Measurements from ENCODE around the gene SLC41A1.
"Not testable (repeated sequence)": the region's sequence is repeated elsewhere in the genome, so short reads cannot be mapped to it uniquely, and the experiment has no call there.

The SLC41A1 gene

DNA sequence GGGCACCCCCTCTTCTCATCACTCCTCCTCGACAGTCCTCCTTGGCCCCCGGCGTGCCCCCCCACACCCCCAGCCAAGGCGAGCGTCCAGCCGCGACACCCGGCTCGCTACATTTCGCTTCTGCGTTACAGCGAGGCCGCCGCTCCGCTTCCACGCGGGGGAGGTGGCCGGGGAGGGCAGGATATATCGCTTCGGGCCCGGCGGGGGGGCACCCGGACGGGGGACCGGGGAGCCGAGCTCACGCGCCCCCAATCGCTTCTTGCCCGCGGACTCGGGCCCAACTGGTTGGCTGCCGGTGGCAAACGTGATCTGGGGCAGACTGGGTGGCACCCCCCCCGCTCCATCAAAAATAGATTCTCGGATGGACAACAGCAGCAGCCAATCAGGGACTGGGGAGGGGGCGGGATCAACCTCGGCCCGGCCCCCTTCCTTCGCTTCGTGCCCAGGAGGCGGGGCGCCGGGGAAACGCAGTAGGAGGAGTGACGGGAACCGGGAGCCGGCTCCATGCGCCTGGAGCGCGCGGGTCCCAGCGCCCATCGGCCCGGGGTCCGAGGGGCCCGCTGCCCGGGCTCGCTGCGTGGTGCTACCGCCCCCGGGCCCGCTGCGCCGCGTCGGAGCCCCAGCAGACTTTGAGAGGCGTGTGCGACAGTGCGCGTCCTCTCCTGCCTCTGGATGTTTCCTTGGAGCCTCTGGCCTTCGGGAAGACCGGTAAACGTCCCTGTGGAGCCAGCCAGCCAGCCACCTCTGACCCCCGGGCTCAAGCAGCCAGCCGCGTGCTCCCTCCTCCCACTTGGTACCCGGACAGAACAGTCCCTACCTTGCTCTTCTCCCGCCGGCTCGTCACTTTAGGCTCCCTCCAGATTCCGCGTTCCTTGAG, at the start of gene SLC41A1:
SLC41A1 (minus strand) TSS at position 321 of the 877 bp plus-strand sequence. CDS start 2,757 bp downstream, outside the sequence.
- H3K4me3 ChIP-seq = peak within 1 kb of the TSS; percentile 56 to 97 (median 80)
- peak within 1 kb of the TSS; percentile 64 to 93 (median 86) for H3K27ac ChIP-seq

DNA sequence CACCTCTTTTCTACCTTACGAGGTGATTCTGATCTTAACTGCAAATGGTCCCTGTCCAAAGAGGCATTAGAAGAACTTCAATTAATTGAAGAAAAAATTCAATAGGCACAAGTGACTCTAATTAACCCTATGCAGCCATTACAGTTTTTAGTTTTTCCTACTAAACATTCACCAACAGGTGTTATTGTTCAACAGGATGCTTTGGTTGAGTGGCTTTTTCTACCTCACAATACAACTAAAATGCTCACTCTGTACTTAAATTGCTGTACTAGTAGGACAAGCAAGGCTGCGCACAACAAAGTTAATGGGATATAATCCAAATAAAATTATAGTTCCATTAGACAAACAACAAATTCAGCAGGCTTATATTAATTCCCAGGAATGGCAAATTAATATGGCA, 48.5 kb upstream of the SLC41A1 start:
- H3K4me3 ChIP-seq = no peak overlapping the region
- no peak overlapping the region for H3K27ac ChIP-seq

DNA sequence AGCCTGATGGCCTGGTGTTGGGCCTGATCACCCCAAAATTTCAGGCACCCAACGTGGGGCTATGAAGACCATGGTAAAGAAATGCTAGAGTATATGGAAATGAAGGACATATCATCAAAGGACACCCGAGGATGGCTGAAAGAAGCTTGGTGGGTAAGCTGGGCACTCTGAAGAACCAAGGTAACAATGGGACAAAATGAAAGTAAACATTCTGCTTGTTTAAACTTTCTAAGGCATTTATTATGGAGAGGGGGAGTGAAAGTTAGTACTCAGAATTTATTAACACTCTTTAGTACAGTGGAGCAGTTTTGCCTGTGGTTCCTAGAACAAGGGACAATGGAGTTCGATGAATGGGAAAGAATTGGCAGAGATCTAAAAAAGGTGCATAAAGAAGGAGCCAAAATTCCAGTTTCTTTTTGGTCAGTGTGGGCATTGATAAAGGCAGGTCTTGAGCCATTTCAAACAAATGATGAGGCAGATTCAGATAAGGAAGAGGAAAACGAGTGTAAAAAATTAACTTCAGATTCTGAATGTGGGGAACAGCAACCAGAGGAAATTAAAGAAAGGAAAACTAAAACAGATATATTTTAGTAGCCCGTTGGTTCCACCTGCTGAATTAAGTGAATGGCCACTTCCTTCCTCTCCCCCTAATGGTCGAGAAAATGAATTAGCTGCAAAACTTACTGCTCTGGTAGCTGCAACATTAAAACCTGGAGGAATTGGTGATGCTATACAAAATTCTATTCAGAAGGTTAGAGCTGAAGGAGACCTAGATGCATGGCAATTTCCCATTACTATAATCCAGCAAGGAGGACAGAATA, 45.4 kb upstream of the SLC41A1 start:
- H3K4me3 ChIP-seq = no peak overlapping the region
- H3K27ac ChIP-seq = no peak overlapping the region

DNA sequence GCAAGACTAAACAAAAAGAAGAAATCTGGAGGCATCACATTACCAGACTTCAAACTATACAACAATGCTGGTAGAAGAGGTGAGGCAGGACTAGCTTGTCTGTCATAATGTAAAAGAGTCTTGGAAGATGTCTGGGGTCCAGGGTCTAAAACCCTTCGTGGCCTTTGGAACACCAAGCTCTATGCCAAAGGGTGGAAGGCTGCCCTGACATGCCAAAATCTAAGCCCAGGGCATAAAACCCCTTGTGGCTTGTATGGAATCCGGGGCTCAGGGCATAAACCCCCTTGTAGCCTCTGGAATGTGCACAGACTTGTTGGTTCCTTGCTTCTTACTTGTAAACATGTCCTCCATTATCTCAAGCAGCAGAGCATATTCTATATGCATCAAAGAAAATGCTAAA, 44.5 kb upstream of the SLC41A1 start:
- H3K4me3 ChIP-seq, H3K27ac ChIP-seq: not testable (repeated sequence)

DNA sequence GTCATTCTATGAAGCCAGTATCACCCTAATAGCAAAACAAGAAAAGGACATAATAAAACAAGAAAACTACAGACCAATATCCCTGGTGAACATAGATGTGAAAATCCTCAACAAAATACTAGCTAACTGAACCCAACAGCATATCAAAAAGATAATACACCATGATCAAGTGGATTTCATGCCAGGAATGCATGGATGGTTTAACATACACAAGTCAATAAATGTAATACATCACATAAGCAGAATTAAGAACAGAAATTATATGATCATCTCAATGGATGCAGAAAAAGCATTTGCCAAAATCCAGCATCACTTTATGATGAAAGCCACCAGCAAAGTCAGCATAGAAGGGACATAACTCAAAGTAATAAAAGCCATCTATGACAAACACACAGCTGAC, 43.4 kb upstream of the SLC41A1 start:
- no peak overlapping the region for H3K27ac ChIP-seq
- H3K4me3 ChIP-seq = no peak overlapping the region

DNA sequence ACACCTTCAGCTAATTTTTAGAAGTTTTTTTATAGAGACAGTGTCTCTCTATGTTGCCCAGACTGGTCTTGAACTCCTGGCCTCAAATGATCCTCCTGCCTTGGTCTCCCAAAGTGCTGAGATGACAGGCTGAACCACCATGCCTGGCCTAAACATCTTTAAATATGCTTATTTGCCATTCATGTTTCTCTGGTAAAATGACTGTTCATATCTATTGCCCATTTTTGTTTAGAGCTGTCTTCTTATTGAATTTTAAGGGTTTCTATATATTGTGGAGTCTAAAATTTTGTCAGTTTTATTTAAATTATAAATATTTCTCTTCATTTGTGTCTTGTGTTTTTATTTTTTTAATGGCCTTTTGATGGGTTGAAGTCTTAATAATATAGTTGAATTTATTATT, 40.0 kb upstream of the SLC41A1 start:
- no peak overlapping the region for H3K27ac ChIP-seq
- H3K4me3 ChIP-seq = no peak overlapping the region

DNA sequence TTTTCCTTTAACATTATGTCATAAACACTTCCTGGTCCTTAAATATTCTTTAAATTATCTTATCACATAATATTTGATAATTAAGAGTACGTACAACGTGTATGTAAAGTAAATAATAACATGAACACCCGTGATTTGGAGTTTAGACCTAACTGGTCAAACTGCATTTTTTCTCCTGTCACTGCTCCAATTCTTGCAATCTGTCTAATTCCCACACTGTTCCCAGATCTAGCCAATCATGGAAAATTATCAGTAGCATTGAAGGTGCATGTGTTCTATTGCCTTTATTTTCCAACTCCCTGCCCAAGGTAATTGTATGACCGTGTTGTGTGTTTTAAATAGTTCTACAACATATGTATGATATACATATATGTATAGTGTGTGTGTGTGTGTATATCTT, 39.0 kb upstream of the SLC41A1 start:
- Histone ChIP-seq H3K27ac (no peak overlapping the region), H3K4me3 (no peak overlapping the region)

DNA sequence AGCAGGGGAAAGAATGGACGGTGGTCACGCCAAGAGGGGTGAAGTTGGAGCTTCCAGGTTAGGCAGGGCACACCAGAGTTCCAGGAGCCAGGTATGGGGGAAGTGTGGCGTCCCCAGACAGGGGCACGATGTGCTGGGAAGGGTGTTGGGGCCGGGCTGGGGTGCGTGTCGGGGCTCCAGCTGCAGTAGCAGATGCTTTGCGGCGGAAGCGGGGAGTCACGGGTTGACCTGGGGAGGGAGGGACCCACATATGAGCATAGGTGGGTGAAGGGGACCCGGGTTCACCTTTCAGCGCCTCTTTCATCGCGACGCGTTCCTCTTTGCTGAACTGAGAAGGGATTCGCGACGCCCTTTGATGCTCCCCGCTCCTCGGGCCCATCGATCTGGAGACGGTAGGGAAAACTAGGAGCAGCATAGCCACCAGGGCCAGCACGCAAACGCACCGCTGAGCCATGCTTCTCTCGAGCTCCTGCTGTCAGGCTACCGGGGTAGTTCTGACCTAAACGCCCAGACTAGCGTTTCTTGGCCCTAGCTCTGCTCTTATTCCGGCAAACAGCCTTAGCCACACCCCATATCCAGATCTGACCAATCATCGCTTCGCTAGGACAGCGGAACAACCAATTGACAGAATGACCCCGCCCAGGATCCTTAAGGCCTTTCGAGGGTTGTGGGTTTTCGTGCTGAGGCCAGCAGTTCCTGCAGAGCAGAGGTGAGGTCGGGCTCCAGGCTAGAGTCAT, 36.8 kb upstream of the SLC41A1 start, which contains the start of gene PM20D1:
PM20D1 (minus strand) TSS at position 514 of the 737 bp plus-strand sequence; CDS start at position 454, 60 bp downstream.
- H3K27ac ChIP-seq = peak within 1 kb of the TSS in 5 of 21 experiments; percentile 43 to 71 (median 68)
- peak within 1 kb of the TSS in 6 of 7 experiments; percentile 18 to 38 (median 28) for H3K4me3 ChIP-seq

DNA sequence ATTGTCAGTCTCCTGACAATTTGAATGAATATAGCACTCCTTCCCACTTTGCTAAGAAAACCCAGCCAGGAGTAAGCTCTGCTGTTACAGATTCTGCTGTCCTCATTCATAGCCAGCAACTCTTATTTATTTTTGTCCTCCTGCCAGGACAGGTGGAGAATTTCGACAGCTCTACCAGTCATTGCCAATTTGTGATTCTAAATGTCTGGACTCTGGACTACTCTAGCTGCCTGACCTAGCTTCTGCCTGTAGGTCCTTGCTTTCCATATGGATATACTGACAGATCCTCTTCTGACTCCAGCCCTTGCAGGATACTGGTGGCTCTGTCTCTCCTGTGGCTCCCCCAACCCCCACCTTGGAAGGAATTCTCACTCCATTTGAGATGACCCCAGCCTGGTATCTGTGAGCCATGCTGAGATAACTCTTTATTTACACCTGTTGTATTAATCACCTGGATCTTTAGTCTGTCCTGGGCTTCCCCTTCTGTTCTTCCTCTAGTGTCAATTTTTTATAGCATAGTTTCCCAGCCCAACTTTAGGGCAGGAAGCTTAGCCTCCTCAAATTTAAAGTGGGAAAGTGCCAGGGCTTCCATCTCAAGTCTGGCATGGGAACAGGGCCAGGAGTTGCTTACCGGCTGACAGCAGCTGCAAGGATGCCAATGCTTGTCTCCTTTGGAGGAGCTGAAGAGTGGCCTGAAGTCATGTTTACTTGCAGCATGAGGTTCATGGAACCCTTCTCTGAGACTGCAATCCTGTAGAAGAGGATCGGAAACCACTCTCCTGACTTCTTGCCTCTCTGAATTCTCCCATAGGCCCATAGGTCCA, 30.2 kb upstream of the SLC41A1 start:
- Histone ChIP-seq H3K4me3 (no peak overlapping the region), H3K27ac (no peak overlapping the region)

DNA sequence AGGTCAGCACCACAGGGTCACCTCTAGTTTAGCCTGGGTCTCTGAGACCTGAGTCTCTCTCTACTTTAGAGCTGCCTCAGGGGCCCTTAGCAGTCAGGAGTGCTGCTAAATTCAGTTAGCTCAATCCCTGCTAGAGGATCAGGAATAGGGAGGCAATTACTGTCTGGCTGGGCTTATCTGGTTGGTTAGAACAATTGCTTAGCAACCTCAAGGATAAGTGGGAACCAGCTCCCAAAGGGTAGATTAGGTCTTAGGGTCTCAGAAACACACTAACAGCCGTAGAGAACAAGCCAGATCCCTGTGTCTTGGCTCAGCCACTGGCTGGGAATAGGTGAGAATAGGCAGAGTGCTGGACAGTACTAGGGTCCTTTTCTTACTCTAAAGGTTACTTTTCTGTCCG, 29.2 kb upstream of the SLC41A1 start:
- H3K27ac ChIP-seq = no peak overlapping the region
- H3K4me3 ChIP-seq = no peak overlapping the region

DNA sequence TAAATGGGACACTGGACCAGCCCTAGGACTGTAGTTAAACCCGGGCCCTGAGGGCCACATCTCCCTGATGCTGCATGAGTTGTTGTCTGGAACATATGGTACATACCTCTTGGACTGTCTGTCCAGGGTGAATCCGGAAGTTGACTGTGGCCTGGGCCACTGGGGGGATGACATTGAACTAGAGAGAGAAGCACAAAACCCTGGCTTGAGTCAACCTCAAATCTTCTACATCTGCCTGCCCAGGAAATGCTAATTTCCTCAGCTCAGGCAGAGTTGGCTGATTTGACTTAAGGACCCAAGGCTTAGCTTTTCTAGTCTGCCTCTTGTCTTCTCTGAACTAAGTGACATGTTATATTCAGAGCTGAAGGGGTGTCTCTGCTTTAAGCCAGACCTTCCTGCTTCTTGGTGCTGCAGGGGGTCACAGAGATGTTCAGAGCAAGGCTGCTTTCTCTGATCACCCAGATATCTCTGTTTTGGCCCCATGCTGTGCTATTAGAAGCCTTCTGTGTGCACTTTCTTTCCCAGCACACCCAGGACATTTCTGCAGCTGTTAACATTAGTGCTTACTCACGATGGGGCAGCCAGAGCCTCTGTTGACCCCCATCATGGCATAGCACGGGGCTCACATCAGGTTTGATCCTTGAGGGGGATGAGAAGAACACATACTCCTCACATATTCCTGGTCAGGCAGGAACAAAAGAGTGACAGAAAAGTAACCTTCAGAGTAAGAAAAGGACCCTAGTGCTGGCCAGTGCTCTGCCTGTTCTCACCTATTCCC, 27.3 kb upstream of the SLC41A1 start:
- Histone ChIP-seq H3K4me3 (no peak overlapping the region), H3K27ac (no peak overlapping the region)

DNA sequence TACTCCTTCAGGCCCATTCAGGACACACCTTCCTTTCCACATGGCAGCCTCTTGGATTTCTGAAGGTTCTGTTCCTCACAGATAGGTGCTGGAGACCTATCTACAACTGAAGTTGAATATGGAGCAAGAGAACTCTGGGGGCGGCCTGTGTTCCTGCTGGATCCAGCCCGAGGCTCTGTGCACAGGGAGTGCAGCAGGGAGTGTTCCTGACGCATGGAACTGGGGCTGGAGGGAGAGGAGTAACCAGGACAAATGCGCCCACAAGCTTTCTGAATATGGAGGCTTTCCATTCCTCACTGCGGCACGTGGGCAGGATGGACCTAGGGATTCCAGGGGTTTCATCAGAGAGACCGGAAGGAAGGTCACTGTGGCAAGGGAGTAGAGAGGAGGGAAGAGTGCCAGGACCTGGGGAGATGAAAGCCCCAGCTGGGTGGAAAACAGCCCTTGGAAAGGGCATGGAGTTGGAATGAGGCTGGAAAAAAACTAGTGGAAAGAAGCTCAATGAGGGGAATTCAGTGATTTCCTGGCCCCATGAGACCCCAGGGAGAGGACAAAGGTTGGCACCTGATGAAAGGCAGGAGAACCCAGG, 24.5 kb upstream of the SLC41A1 start:
- Histone ChIP-seq H3K4me3 (no peak overlapping the region), H3K27ac (no peak overlapping the region)

DNA sequence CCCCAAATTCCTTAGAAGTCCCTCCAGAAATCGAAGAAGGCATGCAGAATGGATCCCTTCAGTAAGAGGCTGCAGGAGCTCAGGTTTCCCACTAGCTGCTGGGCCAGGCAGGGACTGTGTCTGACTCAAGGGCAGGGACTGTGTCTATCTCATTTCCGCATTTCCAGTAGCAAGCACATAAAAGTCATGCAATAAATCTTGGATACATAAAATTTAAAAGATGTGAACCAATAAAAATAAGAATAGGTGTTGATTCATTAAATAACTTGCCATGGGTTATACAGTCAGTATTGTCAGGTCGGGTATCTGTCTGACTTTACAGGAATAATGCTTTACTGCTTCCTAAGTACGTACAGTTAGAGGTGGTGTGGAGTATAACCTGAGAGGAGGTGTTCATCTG, 21.8 kb upstream of the SLC41A1 start:
- H3K27ac ChIP-seq = no peak overlapping the region
- H3K4me3 ChIP-seq = no peak overlapping the region

DNA sequence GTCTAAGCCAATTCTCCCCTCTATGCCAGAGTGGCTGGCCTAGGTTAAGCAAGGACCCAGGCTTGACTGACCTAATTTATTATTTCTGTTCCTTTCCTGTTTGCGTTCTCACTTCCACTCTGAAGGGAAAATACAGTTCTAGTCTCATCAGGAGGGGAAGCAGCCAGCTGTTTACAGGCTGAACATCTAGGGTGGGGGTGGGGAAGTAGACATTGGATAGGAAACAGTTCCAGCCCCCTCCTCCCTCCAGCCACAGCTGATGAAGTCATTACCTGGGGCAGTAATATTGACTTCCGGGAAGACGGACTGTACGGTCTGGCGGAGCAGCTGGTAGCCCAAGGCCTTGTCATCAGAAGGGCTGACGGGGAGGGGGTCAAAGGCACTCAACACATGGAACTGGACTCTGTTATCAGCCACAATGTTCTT, 19.3 kb upstream of the SLC41A1 start:
- no peak overlapping the region for H3K4me3 ChIP-seq
- H3K27ac ChIP-seq = peak overlapping the region in 1 of 21 experiments; percentile 18

DNA sequence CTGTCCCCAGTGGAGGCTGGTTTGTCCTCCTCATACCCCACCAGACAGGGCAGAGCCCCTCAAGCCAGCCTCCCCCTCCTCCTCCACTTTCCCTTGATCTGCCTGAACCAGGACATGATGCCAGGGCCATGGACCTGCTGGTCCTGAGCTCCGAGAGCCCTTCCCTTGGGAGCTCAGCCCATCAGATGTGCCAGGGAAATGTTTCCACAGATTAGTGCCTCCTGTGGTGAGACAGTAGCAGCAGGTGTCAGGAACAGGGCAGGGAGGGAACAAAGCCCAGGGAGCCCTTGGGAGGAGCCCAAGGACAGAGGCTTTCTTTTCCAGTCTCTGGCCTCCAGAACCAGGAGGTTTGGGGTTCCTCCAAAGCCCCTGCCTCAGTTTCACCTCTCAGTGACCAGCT, 14.6 kb upstream of the SLC41A1 start:
- no peak overlapping the region for H3K27ac ChIP-seq
- no peak overlapping the region for H3K4me3 ChIP-seq

DNA sequence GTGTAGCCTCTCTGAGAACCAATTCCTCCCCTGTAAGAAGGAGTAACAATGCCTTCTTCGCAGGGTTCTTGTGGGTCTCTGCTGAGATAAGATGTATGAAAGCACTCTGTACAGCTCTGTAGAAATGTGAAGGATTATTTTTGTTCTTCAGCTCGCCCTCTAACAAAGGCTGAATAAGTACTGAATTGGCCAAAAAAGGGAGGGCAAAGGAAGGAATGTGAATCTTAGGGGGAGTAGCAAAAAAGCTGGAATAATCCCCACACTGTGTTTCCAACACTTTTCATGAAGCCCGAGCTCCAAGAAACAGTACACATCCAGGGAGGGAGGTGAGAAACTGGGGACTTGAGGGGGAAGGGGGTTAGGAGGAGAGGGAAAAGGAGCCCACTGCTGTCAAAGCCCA, 14.0 kb upstream of the SLC41A1 start:
- Histone ChIP-seq H3K4me3 (no peak overlapping the region), H3K27ac (no peak overlapping the region)

DNA sequence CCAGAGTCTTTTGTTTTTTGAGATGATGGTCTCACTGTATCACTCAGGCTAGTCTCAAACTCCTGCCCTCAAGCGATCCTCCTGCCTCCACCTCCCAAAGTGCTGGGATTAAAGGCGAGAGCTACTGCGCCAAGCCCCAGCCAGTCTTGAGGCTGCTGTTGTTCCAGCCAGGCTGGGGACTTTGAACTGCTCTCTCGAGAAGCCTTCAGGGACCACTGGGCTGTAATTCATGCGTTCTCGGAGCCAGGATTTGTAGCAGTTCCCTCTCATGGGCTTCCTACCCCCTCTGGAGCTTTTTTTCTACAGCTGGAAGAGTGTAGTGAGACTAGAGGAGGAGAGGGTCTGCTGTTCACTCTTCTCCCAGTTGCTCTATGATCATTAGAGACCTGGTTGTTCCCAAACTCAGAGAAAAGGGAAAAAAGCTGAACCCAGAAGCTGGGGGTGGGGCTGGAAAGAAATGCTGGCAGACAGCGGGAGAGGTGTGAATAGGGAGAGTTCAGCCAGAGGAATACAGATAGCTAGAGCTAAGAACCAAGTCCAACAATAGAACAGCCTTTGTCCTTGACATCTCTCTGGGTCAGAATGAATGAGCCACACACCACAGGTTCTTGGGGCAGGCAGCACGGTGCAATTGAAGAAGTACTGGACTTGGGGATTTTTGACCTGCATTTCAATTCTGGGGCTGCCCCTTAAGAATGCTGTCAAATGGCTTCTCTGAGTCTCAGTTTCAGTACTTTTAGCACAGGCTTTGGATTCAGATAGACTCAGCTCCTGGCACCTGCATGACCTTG, 13.2 kb upstream of the SLC41A1 start:
- H3K4me3 ChIP-seq = no peak overlapping the region
- no peak overlapping the region for H3K27ac ChIP-seq
